ENCODE results near the gene RXFP1.
A peak's percentile ranks its signal among the peaks of the same experiment; 100 is the strongest.

Gene RXFP1

GRCh38 chr4:158496030-158496741 is 25.5 kb upstream of the RXFP1 start:
- Histone ChIP-seq H3K4me3 (replicated peaks; ENCODE audit: low read depth, low read length) (no peak overlapping the region), H3K27me3 (replicated peaks; ENCODE audit: control insufficient read depth, insufficient read depth, low read length) (no peaks in the 10 kb centered on the region), H3K36me3 (ENCODE audit: control insufficient read depth, insufficient read depth, low read length) (no peaks in the 10 kb centered on the region)
- TF ChIP-seq CTCF (IDR thresholded peaks at IDR 0.05; ENCODE audit: insufficient read depth, low read length, poor library complexity, severe bottlenecking) = peak; percentile 63
- DNase-seq (ENCODE audit: extremely low read depth, insufficient read length) = no peak

GRCh38 chr4:158500054-158500453 is 21.6 kb upstream of the RXFP1 start:
- Histone ChIP-seq H3K36me3 (ENCODE audit: control insufficient read depth, insufficient read depth, low read length) (no peaks in the 10 kb centered on the region), H3K27me3 (replicated peaks; ENCODE audit: control insufficient read depth, insufficient read depth, low read length) (no peaks in the 10 kb centered on the region), H3K4me3 (replicated peaks; ENCODE audit: low read depth, low read length) (no peak overlapping the region)
- no peak for DNase-seq (ENCODE audit: extremely low read depth, insufficient read length)
- TF ChIP-seq CTCF (IDR thresholded peaks at IDR 0.05; ENCODE audit: insufficient read depth, low read length, poor library complexity, severe bottlenecking) = no peak

- no peak for TF ChIP-seq CTCF (IDR thresholded peaks at IDR 0.05; ENCODE audit: insufficient read depth, low read length, poor library complexity, severe bottlenecking)
- no peak overlapping the region for H3K4me3 ChIP-seq (replicated peaks; ENCODE audit: low read depth, low read length)
- no peaks in the 10 kb centered on the region for H3K36me3 ChIP-seq (ENCODE audit: control insufficient read depth, insufficient read depth, low read length)
- H3K27me3 ChIP-seq (replicated peaks; ENCODE audit: control insufficient read depth, insufficient read depth, low read length) = no peaks in the 10 kb centered on the region
- no peak for DNase-seq (ENCODE audit: extremely low read depth, insufficient read length)
Observed at GRCh38 chr4:158513256-158513655, 8.4 kb upstream of the RXFP1 start.

GRCh38 chr4:158519226-158519625 is 2.5 kb upstream of the RXFP1 start:
- no peaks in the 10 kb centered on the region; the same call in 1 of the 2 replicates for H3K27me3 ChIP-seq (replicated peaks; ENCODE audit: control insufficient read depth, insufficient read depth, low read length)
- H3K4me3 ChIP-seq (replicated peaks; ENCODE audit: low read depth, low read length) = no peak overlapping the region
- DNase-seq (ENCODE audit: extremely low read depth, insufficient read length) = no peak
- TF ChIP-seq CTCF (IDR thresholded peaks at IDR 0.05; ENCODE audit: insufficient read depth, low read length, poor library complexity, severe bottlenecking) = no peak
- no peaks in the 10 kb centered on the region for H3K36me3 ChIP-seq (ENCODE audit: control insufficient read depth, insufficient read depth, low read length)

GRCh38 chr4:158523990-158524535 is 2.4 kb downstream of the RXFP1 start:
- DNase-seq (ENCODE audit: extremely low read depth, insufficient read length) = no peak
- no peaks in the 10 kb centered on the region for H3K36me3 ChIP-seq (ENCODE audit: control insufficient read depth, insufficient read depth, low read length)
- no peak overlapping the region for H3K4me3 ChIP-seq (replicated peaks; ENCODE audit: low read depth, low read length)
- no peak for TF ChIP-seq CTCF (IDR thresholded peaks at IDR 0.05; ENCODE audit: insufficient read depth, low read length, poor library complexity, severe bottlenecking)
- no peaks in the 10 kb centered on the region; the same call in 1 of the 2 replicates for H3K27me3 ChIP-seq (replicated peaks; ENCODE audit: control insufficient read depth, insufficient read depth, low read length)
